ENCODE results near the gene TTC38.
"Not testable (repeated sequence)": the region's sequence is repeated elsewhere in the genome, so short reads cannot be mapped to it uniquely, and the experiment has no call there.

Gene TTC38

DNA sequence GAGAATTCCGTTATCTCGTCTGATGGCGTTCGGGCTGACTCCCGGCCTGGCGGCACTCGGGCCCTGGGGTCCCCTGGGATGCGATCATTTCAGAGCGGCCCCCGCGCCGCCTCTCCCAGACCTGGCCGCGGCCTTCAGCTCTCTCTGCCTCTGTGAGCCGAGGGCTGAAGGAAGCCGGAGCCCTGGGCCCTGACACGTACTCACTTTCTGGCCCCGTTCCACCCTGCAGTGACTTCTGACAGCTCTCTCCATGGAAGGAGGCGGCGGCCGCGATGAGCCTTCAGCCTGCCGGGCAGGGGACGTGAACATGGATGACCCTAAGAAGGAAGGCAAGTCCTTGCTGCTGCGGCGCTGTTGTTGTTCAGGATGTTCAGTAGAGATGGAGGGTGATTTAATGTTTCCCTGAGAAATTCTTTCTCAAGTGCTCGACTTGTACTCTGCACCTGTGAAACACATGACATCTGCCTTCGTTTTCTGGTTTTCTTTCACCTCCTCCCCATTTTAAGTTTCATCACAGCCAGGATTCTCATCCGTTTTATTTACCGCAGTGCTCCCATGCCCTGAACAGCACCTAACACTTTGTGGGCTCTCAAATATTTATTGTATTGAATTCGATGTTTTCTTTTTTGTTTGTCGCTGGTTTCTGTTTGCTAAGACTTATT, 29.5 kb downstream of the TTC38 start:
- peak; percentile 26 for DNase-seq

DNA sequence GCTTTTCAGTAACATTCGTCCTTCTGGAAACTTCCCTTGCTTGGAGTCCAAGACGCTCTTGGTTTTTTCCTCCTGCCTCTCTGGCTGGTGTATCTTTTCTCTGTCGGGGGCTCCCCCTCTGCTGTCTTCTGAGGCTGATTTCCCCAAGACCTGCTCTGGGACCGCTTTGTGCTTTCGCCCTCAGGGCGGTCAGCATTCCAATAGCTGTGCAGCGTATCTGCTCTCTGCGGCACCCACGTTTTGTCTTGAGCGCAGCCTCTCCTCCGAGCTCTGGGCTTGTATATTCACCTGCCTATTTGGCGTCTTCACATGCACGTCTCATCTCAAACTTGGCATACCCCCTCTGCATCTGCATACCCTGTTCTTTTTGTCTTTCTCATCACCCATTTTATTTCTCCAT, 31.3 kb downstream of the TTC38 start:
- DNase-seq = no peak

- no peak for DNase-seq
Measured at GRCh38 chr22:46300491-46300890, 32.7 kb downstream of the TTC38 start.

GRCh38 chr22:46303347-46303965, 35.6 kb downstream of the TTC38 start:
- no peak for DNase-seq

DNA sequence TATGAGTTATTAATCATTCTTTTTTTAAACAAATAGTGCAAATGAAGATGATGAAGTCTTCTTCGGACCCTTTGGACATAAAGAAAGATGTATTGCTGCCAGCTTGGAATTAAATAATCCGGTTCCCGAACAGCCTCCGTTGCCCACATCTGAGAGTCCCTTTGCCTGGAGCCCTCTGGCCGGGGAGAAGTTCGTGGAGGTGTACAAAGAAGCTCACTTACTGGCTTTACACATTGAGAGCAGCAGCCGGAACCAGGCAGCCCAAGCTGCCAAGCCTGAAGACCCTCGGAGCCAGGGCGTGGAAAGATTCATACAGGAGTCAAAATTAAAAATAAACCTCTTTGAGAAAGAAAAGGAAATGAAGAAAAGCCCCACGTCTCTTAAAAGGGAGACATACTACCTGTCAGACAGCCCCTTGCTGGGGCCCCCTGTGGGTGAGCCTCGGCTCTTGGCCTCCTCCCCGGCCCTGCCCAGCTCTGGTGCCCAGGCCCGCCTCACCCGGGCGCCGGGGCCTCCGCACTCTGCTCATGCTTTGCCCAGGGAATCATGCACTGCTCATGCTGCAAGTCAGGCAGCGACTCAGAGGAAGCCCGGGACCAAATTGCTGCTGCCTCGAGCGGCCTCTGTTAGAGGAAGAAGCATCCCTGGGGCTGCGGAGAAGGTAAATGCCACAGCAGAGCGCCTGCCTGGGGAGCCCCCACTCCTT, 40.6 kb downstream of the TTC38 start:
- no peak for DNase-seq

DNA sequence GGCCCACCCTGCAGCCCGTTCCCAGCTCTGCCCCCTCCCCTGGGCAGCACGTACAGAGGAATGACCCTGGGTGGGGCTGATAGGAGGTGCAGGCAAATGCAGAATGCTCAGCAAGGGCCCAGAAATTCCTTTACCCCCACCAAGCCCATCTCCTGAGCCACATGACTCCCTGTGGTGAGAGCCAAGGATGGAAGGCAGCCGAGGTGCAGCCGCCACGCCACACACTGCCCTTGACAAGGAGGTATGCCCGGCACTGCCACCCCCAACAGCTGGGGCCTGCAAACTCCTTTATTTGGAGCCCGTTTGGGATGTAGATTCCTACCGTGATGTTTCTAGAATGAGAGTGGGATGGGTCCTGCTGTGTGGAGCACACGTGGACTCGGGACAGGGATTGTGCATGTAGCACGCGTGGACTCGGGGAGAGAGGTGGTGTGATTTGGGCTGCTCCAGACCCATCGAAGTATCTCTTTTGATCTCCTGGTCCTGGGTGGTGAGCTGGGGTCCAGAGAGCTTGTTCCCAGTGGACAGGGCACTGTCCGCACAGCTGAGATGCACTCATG, 41.8 kb downstream of the TTC38 start:
- no peak for DNase-seq

DNA sequence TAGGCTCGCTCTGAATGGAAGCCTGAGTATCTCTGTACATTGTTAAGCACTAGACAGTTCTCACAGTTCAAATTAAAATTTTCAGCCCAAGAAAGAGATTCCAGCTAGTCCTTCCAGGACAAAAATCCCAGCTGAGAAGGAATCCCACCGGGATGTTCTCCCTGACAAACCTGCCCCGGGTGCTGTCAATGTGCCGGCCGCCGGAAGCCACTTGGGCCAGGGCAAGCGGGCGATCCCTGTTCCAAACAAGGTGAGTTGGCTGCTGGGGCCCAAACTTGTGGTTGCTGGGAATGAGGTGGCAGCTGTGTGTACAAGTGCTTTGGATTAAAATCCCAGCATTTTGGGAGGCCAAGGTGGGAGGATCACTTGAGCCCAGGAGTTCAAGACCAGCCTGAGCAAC, 44.2 kb downstream of the TTC38 start:
- no peak for DNase-seq

DNA sequence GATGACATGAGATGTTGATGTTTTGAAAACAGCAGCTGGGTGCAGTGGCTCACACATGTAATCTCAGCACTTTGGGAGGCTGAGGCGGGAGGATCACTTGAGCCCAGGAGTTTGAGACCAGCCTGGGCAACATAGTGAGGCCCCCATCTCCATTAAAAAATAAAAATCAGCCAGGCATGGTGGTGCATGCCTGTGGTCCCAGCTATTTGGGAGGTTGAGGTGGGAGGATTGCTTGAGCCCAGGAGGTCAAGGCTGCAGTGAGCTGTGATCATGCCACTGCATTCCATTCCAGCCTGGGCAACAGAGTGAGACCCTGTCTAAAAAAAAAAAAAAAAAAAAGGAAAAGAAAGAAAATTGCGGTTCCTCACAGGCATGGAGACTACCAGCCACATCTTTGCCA, 45.0 kb downstream of the TTC38 start:
- DNase-seq = not testable (repeated sequence)

GRCh38 chr22:46315976-46316375, 48.2 kb downstream of the TTC38 start:
- DNase-seq = no peak

- no peak for DNase-seq
Measured at GRCh38 chr22:46317646-46318045, 49.8 kb downstream of the TTC38 start.

- no peak for DNase-seq
Measured at GRCh38 chr22:46318576-46318975, 50.8 kb downstream of the TTC38 start.

- DNase-seq = no peak
Measured at GRCh38 chr22:46319319-46319718, 51.5 kb downstream of the TTC38 start.

DNA sequence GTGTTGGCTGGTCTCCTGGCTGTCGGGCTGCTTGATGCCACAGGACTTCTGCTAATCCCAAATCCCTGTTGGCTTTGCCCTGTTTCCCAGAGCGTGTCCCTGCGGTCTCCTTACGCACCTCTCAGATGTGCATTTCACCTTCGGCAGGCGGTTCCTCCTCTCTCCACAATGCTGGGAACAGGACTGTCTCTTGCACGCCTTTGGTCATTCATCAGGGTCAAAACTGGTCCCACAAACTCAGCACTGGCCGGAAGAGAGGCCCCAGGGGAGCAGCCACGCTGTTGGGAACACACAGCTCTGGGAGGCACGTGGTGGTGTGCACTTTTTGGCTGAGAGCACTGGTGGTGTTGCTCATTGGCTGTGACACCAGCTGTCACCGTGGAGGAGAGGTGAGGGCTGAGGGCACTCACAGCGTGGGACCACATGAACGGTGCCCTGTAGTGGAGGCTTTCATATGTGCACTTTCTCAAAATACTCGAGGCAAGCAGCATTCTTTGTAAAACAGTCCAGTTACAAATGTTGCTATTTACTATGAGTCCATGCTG, 52.4 kb downstream of the TTC38 start:
- no peak for DNase-seq

DNA sequence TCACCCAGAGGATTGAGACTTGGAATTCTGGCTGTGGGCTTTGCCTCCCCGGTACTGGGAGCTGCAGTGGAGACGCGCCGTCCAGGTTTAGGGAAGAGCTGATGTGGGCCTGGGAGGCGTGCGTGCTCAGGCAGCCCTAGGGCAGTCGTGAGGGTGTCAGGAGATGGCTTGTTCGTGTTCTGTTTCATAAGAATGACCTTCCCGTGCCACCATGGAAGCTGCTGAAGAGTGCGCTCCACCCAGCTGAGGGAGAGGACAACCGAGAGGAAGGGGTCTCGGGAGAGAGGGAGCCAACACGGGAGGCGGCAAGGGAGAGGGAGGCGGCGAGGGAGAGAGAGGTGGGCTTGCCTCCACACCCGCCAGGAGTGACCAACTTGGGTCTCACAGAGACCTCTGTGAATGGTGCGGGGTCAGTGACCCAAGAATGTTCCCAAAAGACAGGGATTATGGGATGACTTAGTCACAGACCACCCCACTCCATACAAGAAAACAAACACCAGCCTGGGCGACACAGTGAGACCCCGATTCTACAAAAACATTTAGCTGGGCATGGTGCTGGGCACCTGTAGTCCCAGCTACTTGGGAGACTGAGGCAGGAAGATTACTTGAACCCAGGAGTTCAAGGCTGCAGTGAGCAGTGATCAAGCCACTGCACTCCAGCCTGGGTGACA, 53.0 kb downstream of the TTC38 start:
- no peak for DNase-seq

DNA sequence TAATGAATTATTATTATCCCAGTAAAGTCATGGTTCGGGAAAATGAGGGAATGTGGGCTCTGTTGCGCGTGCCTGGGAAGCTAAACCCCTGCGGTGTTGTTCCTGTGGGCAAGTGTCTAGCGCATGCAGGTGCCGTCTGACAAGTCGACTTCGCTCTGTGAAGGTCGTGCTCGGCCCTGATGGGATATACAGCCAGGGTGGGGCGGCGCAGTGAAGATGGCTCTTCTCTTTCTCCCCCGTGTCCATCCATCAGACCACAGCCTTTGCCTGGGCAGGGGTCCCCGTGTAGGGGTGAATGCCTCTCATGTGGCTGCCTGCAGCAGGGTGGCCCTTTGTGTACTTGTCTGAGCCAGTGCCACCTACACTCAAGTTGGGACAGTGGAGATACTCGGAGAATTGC, 54.9 kb downstream of the TTC38 start:
- DNase-seq = no peak

DNA sequence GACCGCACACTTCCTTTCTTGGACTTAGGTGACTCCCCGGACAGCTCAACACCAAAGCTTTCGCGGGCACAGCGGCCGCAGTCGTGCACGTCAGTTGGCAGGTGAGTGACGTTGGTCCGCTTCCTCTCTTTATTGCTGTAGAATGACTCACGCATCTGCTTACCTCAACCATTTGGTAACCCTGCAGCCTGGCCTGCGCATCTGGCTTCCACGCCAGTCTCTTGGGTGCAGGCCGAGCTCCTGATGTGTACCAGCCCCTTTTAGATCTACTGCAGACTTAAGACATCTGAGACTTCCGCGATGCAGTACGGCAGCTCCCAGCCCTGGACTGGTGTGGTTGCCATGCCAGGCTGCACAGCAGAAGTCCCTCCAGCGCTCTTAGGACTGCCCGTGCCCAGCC, 55.4 kb downstream of the TTC38 start:
- no peak for DNase-seq

DNA sequence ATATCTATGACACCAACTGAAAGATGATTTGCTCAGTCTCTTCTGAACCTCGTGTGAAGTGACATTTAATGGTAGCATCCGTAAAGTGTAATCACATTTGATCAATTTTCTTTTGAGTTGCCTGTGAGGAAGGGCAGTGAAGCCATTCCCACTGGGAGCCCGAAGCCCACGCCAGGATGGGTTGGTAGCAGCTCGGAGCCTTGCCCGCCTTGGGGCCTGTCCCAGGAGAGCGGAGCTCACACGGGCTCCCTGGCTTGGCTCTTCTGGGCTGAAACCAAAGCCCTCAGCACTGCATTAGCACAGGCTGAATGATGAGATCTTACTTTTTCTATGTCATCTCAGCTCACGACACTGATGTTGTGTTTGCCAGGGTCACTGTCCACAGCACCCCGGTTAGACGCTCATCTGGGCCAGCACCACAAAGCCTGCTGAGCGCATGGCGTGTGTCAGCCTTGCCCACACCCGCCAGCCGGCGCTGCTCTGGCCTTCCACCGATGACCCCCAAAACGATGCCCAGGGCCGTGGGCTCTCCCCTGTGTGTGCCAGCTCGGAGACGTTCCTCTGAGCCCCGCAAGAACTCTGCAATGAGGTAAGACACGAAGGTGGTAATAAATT, 58.4 kb downstream of the TTC38 start:
- no peak for DNase-seq

DNA sequence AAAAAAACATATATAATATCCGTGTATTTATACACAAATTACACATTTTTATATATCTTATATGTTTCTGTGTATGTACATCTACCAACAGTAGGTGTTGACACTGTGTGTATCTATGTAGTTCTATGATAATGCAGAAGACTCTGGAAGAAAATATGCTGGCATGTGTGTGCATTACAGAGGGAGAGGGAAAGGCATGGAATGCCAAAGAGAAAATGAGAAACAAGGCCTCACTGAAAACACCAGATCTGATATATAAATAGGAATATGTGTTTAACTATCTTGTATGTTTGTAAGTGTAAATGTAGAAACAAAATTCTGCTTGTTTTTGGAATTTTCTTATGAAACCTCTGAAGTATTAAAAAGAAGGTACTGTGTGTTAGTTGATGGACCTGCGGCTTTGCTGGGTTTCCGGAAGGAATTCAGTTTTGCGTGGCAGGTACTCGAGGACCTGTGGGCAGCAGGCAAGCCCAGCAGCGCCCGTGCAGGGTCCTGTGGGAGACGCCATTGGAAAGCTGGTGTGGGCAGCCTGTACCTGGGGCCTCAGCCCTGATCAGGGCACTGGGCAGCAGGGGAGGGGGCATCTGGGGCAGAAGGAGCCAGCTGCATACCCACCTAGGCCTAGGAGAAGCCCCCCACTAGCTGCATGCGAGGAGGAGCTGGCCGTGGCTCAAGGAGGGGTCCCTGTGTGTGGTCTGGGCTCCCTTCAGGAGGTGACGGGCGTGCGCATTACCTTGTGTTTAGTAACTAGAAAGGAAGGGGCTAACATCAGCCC, 60.1 kb downstream of the TTC38 start:
- DNase-seq = no peak

DNA sequence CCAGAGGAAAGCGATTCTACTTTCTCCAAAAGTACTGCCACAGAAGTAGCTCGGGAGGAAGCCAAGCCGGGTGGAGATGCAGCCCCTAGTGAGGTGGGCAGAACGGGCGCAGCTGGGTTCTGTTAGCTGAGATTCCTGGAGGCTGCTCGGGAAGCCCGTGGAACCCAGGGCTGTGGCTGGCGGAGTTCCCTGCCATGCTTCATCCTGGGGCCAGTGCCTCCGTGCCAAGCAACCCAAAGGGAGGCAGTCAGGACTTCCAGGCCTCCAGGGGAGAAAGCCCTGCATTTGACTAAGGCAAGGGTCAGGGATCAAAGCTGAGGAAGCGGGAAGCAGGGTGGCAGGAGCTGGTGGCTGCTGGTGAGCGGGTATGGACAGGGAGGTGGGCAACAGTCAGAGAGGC, 61.0 kb downstream of the TTC38 start:
- no peak for DNase-seq

DNA sequence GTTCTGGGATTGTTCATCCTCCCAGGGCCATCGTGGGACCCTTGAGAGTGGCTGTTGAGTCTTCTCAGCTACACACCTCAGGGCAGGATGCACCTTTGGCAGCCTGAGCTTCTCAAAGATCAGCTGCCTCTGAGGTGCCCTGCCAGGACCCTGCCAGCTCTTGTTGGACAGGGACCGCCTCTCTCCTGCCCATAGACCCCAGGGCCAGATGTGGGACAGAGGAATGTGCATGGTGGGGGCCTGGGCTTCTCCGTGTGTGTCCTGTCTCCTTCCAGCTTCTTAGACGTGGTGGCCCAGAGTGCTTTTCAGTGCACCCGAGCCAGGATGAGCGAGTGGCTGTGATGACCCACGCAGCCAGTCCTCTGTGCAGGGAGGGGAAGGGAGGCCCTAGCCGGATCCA, 61.8 kb downstream of the TTC38 start:
- no peak for DNase-seq

- no peak for DNase-seq
Measured at GRCh38 chr22:46330426-46330825, 62.6 kb downstream of the TTC38 start.

- no peak for DNase-seq
Measured at GRCh38 chr22:46331496-46331895, 63.7 kb downstream of the TTC38 start.

All from activated CD4-positive, alpha-beta T cell treated with anti-CD3 and anti-CD28 coated beads, Interleukin-10, Interleukin-2, amounts not matched to agents 100 ng/mL and 50 ng/mL, durations not matched to agents 16 hours and 8 hours (primary cell).